RWPE1 (cell line): ENCODE measurements around the gene TENM4.
"Not testable (repeated sequence)": the region's sequence is repeated elsewhere in the genome, so short reads cannot be mapped to it uniquely, and the experiment has no call there.

Experiments used
- CTCF ChIA-PET: fragments of 350-600 bp; sonication (Branson Sonifier 250); formaldehyde crosslinking; extraction: SDS; loops from one replicate; lab custom pipeline; 2021; lab: Yijun Ruan, JAX
- POLR2A ChIA-PET: fragments of 400-600 bp; formaldehyde crosslinking; extraction: SDS; loops from one replicate; lab custom pipeline; 2020; ENCODE audit warnings: antibody characterized with exemption; ENCODE audit not compliant: low non-redundant PET; lab: Yijun Ruan, JAX
- DNase-seq: peaks from one replicate; pipeline ENCODE4 v3.0.0; 2012; ENCODE audit warnings: low spot score
- H3K27ac ChIP-seq: fragments of 450-650 bp; 2 replicates; pipeline ENCODE4 v1.5.1; 2017
- TF ChIP-seq, protein P1 (sequence below): fragments of 450-650 bp; conservative IDR thresholded peaks from 2 replicates; pipeline ENCODE4 v1.5.1; 2017; ENCODE audit warnings: low read depth, mild to moderate bottlenecking

TENM4 gene

DNA sequence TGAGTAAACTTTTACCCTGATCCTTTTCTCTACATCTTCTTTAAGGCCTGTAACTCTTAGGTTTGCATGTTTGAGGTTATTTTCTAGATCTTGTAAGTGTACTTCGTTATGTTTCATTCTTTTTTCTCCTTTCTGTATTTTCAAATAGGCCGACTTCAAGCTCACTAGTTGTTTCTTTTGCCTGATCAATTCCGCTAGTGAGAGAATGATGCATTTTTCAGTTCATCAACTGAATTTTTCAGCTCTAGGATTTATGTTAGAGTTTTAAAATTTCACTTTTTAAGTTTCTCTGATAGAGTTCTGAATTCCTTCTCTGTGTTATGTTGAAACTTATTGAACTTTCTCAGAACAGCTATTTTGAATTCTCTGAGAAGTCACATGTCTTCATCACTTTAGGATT, 810.7 kb downstream of the TENM4 start:
- ChIA-PET CTCF (no interaction called here), POLR2A (no interaction called here)
- TF ChIP-seq, protein P1, sequence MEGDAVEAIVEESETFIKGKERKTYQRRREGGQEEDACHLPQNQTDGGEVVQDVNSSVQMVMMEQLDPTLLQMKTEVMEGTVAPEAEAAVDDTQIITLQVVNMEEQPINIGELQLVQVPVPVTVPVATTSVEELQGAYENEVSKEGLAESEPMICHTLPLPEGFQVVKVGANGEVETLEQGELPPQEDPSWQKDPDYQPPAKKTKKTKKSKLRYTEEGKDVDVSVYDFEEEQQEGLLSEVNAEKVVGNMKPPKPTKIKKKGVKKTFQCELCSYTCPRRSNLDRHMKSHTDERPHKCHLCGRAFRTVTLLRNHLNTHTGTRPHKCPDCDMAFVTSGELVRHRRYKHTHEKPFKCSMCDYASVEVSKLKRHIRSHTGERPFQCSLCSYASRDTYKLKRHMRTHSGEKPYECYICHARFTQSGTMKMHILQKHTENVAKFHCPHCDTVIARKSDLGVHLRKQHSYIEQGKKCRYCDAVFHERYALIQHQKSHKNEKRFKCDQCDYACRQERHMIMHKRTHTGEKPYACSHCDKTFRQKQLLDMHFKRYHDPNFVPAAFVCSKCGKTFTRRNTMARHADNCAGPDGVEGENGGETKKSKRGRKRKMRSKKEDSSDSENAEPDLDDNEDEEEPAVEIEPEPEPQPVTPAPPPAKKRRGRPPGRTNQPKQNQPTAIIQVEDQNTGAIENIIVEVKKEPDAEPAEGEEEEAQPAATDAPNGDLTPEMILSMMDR = no peak
- no peak for DNase-seq
- no peak overlapping the region for H3K27ac ChIP-seq

- CTCF ChIA-PET = no interaction called here
- TF ChIP-seq, protein P1 = no peak
- DNase-seq = no peak
- H3K27ac ChIP-seq = no peak overlapping the region
- POLR2A ChIA-PET = no interaction called here
Measured at GRCh38 chr11:78622666-78623065, 818.2 kb downstream of the TENM4 start.

- no peak overlapping the region for H3K27ac ChIP-seq
- CTCF ChIA-PET = no interaction called here
- POLR2A ChIA-PET = no interaction called here
- TF ChIP-seq, protein P1 = no peak
- no peak for DNase-seq
Measured at GRCh38 chr11:78620159-78620558, 820.7 kb downstream of the TENM4 start.

- DNase-seq = no peak
- ChIA-PET CTCF (no interaction called here), POLR2A (no interaction called here)
- H3K27ac ChIP-seq = no peak overlapping the region
- TF ChIP-seq, protein P1 = no peak
Measured at GRCh38 chr11:78615724-78616123, 825.1 kb downstream of the TENM4 start.

DNA sequence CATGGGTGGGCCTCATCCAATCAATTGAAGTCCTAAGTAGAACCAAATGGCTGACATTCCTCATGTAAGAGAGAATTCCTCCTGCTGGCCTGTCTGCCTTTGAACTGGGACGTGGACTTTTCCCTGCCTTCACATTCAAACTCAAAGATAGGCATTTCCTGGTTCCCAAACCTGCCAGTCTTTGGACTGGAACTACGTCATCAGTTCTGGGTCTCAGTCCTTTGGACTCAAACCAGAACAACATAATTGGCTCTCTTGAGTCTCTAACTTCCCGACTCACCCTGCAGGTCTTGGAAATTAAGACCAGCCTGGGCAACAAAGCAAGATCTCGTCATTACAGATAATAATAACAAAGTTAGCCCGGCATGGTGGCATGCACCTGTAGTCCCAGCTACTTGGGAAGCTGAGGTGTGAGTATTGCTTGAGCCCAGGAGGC, 827.4 kb downstream of the TENM4 start:
- H3K27ac ChIP-seq = no peak overlapping the region
- TF ChIP-seq, protein P1 = no peak
- POLR2A ChIA-PET = no interaction called here
- no peak for DNase-seq
- CTCF ChIA-PET = no interaction called here

- CTCF ChIA-PET = no interaction called here
- H3K27ac ChIP-seq = no peak overlapping the region
- TF ChIP-seq, protein P1 = no peak
- DNase-seq = no peak
- POLR2A ChIA-PET = no interaction called here
Measured at GRCh38 chr11:78612721-78613377, 828.0 kb downstream of the TENM4 start.

GRCh38 chr11:78609321-78609720, 831.5 kb downstream of the TENM4 start:
- H3K27ac ChIP-seq, DNase-seq, POLR2A ChIA-PET, CTCF ChIA-PET: not testable (repeated sequence)
